GM12878 (cell line): ENCODE measurements around the gene SELENBP1. TPM values are rescaled to one million over a fixed set of nuclear protein-coding genes. Genes with fewer than 3 reads are reported as not detected.

ENCODE experiments used
- ATAC-seq: fragments of 200-7000 bp; cut with Tn5 transposase; 3 replicates; pipeline ENCODE4 v1.9.1; 2020; ENCODE audit warnings: mild to moderate bottlenecking, moderate library complexity
- BruUV-seq: library from RNA; stranded (reverse); fragments of 400-500 nt; replicated peaks from 2 replicates; lab custom pipeline; 2021; lab: Mats Ljungman, UMichigan
- CTCF ChIA-PET: fragments of 300-600 bp; sonication (Branson Sonifier 250); formaldehyde crosslinking; extraction: SDS; loops from one replicate; lab custom pipeline; 2021; ENCODE audit warnings: inconsistent platforms; lab: Yijun Ruan, JAX
- POLR2A ChIA-PET: fragments of 350-600 bp; formaldehyde crosslinking; extraction: SDS; loops from one replicate; lab custom pipeline; 2021; ENCODE audit warnings: inconsistent platforms; lab: Charles Lee
- RAD21 ChIA-PET: fragments of 300-600 bp; sonication (Branson Sonifier 250); formaldehyde crosslinking; loops from one replicate; lab custom pipeline; 2023; ENCODE audit warnings: antibody characterized with exemption; ENCODE audit not compliant: unreplicated experiment; lab: Charles Lee
- SMC1A ChIA-PET: fragments of 300-600 bp; sonication (Branson Sonifier 250); formaldehyde crosslinking; loops from one replicate; lab custom pipeline; 2023; ENCODE audit not compliant: unreplicated experiment, uncharacterized antibody; lab: Charles Lee
- DNase-seq: peaks from one replicate; pipeline ENCODE4 v3.0.0-alpha.2; 2011; ENCODE audit warnings: low read depth, low spot score
- FAIRE-seq: peaks from 3 replicates; lab custom pipeline; 2011; peaks lifted over from hg19 to GRCh38; lab: Jason Lieb, UNC
- H2AFZ ChIP-seq: 2 replicates; pipeline ENCODE4 v1.6.0; 2011; ENCODE audit warnings: low read depth, low read length, control low read depth; ENCODE audit not compliant: control insufficient read depth
- H3K27ac ChIP-seq: 2 replicates; pipeline ENCODE4 v1.5.1; 2011; ENCODE audit warnings: control low read depth; ENCODE audit not compliant: control insufficient read depth, insufficient read depth
- H3K27me3 ChIP-seq, 2 experiments: replicated peaks in 1 of 2; 2 replicates each; pipeline versions ENCODE4 v1.6.0 to v1.6.1; 2011; ENCODE audit warnings: low read length in 1 of 2; ENCODE audit not compliant: control insufficient read depth in 2 of 2, insufficient read depth in 2 of 2
- H3K36me3 ChIP-seq, 2 experiments: 2 replicates each; pipeline ENCODE4 v1.5.1; 2011; ENCODE audit warnings: low read length in 1 of 2; ENCODE audit not compliant: control insufficient read depth in 2 of 2, insufficient read depth in 2 of 2
- H3K4me1 ChIP-seq: 2 replicates; pipeline ENCODE4 v1.6.1; 2011; ENCODE audit warnings: mild to moderate bottlenecking, low read length, moderate library complexity, mixed read lengths; ENCODE audit not compliant: control insufficient read depth, insufficient read depth
- H3K4me2 ChIP-seq: 2 replicates; pipeline ENCODE4 v1.6.0; 2011; ENCODE audit warnings: control low read depth; ENCODE audit not compliant: control insufficient read depth, insufficient read depth
- H3K4me3 ChIP-seq: fragments of 200-600 bp; sonication (generic); 2 replicates; pipeline ENCODE4 v1.5.1; 2016
- H3K79me2 ChIP-seq: 2 replicates; pipeline ENCODE4 v1.6.0; 2011; ENCODE audit warnings: low read length; ENCODE audit not compliant: control insufficient read depth, insufficient read depth
- H3K9ac ChIP-seq: 2 replicates; pipeline ENCODE4 v1.8.0; 2011; ENCODE audit warnings: low read length, control low read depth, mixed read lengths; ENCODE audit not compliant: control insufficient read depth, insufficient read depth
- H3K9me3 ChIP-seq: replicated peaks from 3 replicates; pipeline ENCODE4 v1.5.1; 2011; ENCODE audit warnings: mild to moderate bottlenecking, low read length; ENCODE audit not compliant: control insufficient read depth, insufficient read depth
- H4K20me1 ChIP-seq: 2 replicates; pipeline ENCODE4 v1.6.0; 2011; ENCODE audit not compliant: control insufficient read depth, insufficient read depth
- ASH2L ChIP-seq: fragments of 300-600, 200-600 bp; sonication (generic); IDR thresholded peaks from 2 replicates; pipeline ENCODE4 v1.6.1; 2017; ENCODE audit warnings: low read depth, mild to moderate bottlenecking, borderline replicate concordance
- BACH1 ChIP-seq: fragments of 450-650 bp; IDR thresholded peaks from 2 replicates; pipeline ENCODE4 v1.6.1; 2017; ENCODE audit warnings: mild to moderate bottlenecking, borderline replicate concordance
- CBX5 ChIP-seq: sonication (generic); IDR thresholded peaks from 2 replicates; pipeline ENCODE4 v1.6.1; 2016; ENCODE audit warnings: low read depth, moderate library complexity, mild to moderate bottlenecking, inconsistent platforms
- CEBPB ChIP-seq, 2 experiments: fragments of 150-350 bp in 1 of 2; IDR thresholded peaks; 2 replicates each; pipeline ENCODE4 v1.6.1; 2012 to 2014; ENCODE audit warnings: low read depth in 2 of 2, low read length in 2 of 2, borderline replicate concordance in 1 of 2, inconsistent platforms in 1 of 2
- GABPA ChIP-seq: IDR thresholded peaks from 2 replicates; pipeline ENCODE4 v1.6.1; 2014; ENCODE audit warnings: antibody characterized with exemption, low read depth, mild to moderate bottlenecking, inconsistent platforms
- JUNB ChIP-seq: IDR thresholded peaks from 2 replicates; pipeline ENCODE4 v1.6.1; 2016; ENCODE audit warnings: antibody characterized with exemption, mild to moderate bottlenecking
- MYB ChIP-seq: fragments of 150-350 bp; IDR thresholded peaks from 2 replicates; pipeline ENCODE4 v1.6.1; 2014; ENCODE audit warnings: mild to moderate bottlenecking, low read depth, low read length, borderline replicate concordance
- POLR2A ChIP-seq: IDR thresholded peaks from 2 replicates; pipeline ENCODE4 v1.6.1; 2011; ENCODE audit warnings: low read depth, mild to moderate bottlenecking, low read length
- SMAD1 ChIP-seq: fragments of 450-650 bp; IDR thresholded peaks from 2 replicates; pipeline ENCODE4 v1.6.1; 2018; ENCODE audit warnings: mild to moderate bottlenecking, low read depth; ENCODE audit not compliant: partially characterized antibody
- SMC3 ChIP-seq: IDR thresholded peaks from 2 replicates; pipeline ENCODE4 v1.6.1; 2011; ENCODE audit warnings: low read length, improper control_type of control experiment, borderline replicate concordance
- SREBF2 ChIP-seq: IDR thresholded peaks from 2 replicates; pipeline ENCODE4 v1.6.1; 2012; ENCODE audit warnings: mild to moderate bottlenecking, low read length
- WRNIP1 ChIP-seq: IDR thresholded peaks from 2 replicates; pipeline ENCODE4 v1.6.1; 2011; ENCODE audit warnings: low read depth, low read length, improper control_type of control experiment, borderline replicate concordance
- WGBS: methylation state at CpG from one replicate; pipeline ENCODE4 v1.1.6; 2016; ENCODE audit warnings: low lambda C conversion rate; ENCODE audit not compliant: insufficient replicate concordance, insufficient coverage; ENCODE audit errors: missing lambda C conversion rate; 5-methylcytosine and 5-hydroxymethylcytosine counted together
- in situ Hi-C: fragments of 300-500 bp; cut with MboI; formaldehyde crosslinking; loops from 9 replicates; pipeline ENCODE4 v1.14.3; 2018; ENCODE audit warnings: mixed read lengths
- intact Hi-C: fragments of 100-400 bp; cut with micrococcal nuclease; formaldehyde crosslinking; loops from one replicate; pipeline ENCODE4 v1.14.2; 2022; ENCODE audit not compliant: unreplicated experiment
- polyA plus RNA-seq, 11 experiments: library from polyadenylated mRNA; depleted of rRNA in 4 of 11; unstranded in 6 of 11; stranded (reverse) in 5 of 11; fragments of >200 nt; fragmentation: Nextera tagmentation in 4 of 11; fragmentation: Illumina TruSeq in 1 of 11; extraction: Ambion mirVana in 4 of 11; extraction: Trizol in 1 of 11; gene quantifications; 1 replicate in 1 of 11; 2 replicates in 10 of 11; pipeline versions ENCODE4 v1.2.1 to v1.2.3, GENCODE V29; 2011 to 2016; ENCODE audit warnings: inconsistent platforms in 2 of 11, missing spikeins in 2 of 11, low read depth in 1 of 11
- total RNA-seq, 4 experiments: library from RNA; depleted of rRNA in 3 of 4; stranded (reverse); fragments of >200 nt in 3 of 4; fragmentation: Illumina TruSeq in 1 of 4; extraction: Trizol in 1 of 4; gene quantifications; 2 replicates each; pipeline versions ENCODE4 v1.2.1 to v1.2.3, GENCODE V29; 2013 to 2021
- TF ChIP-seq, protein P1 (sequence below): IDR thresholded peaks from 2 replicates; pipeline ENCODE4 v1.6.1; 2012; ENCODE audit warnings: low read depth, low read length, improper control_type of control experiment
- TF ChIP-seq, protein P2 (sequence below): fragments of 450-650 bp; IDR thresholded peaks from 2 replicates; pipeline ENCODE4 v1.6.1; 2017; ENCODE audit warnings: antibody characterized with exemption, mild to moderate bottlenecking, moderate library complexity
- TF ChIP-seq, protein P3 (sequence below): IDR thresholded peaks from 2 replicates; pipeline ENCODE4 v1.6.1; 2011; ENCODE audit warnings: mild to moderate bottlenecking, low read depth, low read length, moderate library complexity; ENCODE audit not compliant: insufficient replicate concordance
- TF ChIP-seq, protein P4 (sequence below): fragments of 150-350 bp; IDR thresholded peaks from 2 replicates; pipeline ENCODE4 v1.6.1; 2014; ENCODE audit warnings: mild to moderate bottlenecking, low read depth, low read length

The SELENBP1 gene
- total and polyA plus RNA-seq, 10 of the 15 experiments (the other 5 are each of a cell fraction or from before 2014, with no cell fraction given), result 0.41 TPM; not detected in 9

DNA sequence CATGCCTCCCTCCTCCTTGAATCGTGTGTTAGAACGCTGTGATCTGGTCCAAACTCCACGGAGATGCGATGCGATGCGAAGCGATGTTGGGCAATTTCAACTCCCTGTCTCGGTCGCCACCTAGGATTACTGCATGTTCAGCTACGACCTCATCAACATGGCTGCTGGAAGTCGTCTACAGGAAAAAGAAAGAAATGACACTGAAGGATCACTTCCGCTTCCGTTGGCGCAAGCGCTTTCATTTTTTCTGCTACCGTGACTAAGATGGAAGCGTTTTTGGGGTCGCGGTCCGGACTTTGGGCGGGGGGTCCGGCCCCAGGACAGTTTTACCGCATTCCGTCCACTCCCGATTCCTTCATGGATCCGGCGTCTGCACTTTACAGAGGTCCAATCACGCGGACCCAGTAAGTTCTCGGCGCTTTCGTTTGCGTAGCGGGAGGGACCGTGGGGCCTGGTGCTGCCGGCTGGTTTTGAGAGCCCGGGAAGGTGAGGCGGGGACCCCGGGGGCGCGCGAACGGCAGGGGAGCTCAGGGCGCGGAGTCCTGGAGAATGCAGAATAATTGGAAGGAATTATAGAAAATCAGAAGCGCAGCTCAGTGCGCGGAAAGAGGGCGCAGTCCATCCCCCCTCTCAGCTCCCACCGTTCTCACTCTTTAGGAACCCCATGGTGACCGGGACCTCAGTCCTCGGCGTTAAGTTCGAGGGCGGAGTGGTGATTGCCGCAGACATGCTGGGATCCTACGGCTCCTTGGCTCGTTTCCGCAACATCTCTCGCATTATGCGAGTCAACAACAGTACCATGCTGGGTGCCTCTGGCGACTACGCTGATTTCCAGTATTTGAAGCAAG lies 27.0 kb upstream of the SELENBP1 start, which contains the start of gene PSMB4:
TSS of gene PSMB4 (plus strand) at position 250 of the 848 bp plus-strand sequence. CDS start at position 265, 15 bp downstream.
- POLR2A ChIA-PET, result interaction anchor here (0.6 to 2.3 kb wide), 14 partner anchors 18 to 210 kb away, joined by 3 to 12 read pairs (median 4); partner anchors contain the start of genes PI4KB, PSMD4, RFX5 and VPS72
- H3K4me1 ChIP-seq, result peaks cover 9% of the 10 kb centered on the region
- CTCF ChIA-PET, result interaction anchor here (0.7 to 2.8 kb wide), 19 partner anchors 18 to 300 kb away, joined by 3 to 16 read pairs (median 3); partner anchors contain the start of genes RFX5 and TNFAIP8L2
- FAIRE-seq (peak; percentile 95), ATAC-seq (peak; percentile 94), DNase-seq (peak; percentile 84)
- peak within 1 kb of the TSS; percentile 99 for H3K9ac ChIP-seq
- H3K36me3 ChIP-seq, result peaks cover 2 to 27% of the 10 kb centered on the region in 2 experiments; a peak in 2 of 4 replicates
- peak within 1 kb of the TSS; percentile 88 for H3K4me3 ChIP-seq
- WGBS, result under 1% methylated on average over 63 of the region's 63 CpGs
- no peaks in the 10 kb centered on the region for H3K27me3 ChIP-seq
- SMC1A ChIA-PET, result interaction anchor here (0.7 to 3.4 kb wide), 14 partner anchors 13 to 102 kb away, joined by 3 to 18 read pairs (median 4); partner anchors contain the start of genes PI4KB and RFX5
- intact Hi-C loops (loop anchor here (1.0 to 2.0 kb wide), 4 partner anchors 53 to 203 kb away; partner anchors contain the start of gene RFX5), in situ Hi-C loops (no loop called here)
- peaks cover 5% of the 10 kb centered on the region; the same call in 1 of the 2 replicates for H4K20me1 ChIP-seq
- H3K9me3 ChIP-seq, result no peaks in the 10 kb centered on the region
- H3K79me2 ChIP-seq, result peaks cover 22% of the 10 kb centered on the region
- H2AFZ ChIP-seq, result peak within 1 kb of the TSS; percentile 89
- RAD21 ChIA-PET, result interaction anchor here (0.9 to 2.7 kb wide), 10 partner anchors 10 to 300 kb away, joined by 3 to 22 read pairs (median 4); partner anchors contain the start of genes PI4KB, VPS72 and ZNF687
- peak within 1 kb of the TSS; percentile 83 for H3K27ac ChIP-seq
- H3K4me2 ChIP-seq, result peak within 1 kb of the TSS; percentile 89
- no TSS peak for BruUV-seq
- TF ChIP-seq, protein P1, sequence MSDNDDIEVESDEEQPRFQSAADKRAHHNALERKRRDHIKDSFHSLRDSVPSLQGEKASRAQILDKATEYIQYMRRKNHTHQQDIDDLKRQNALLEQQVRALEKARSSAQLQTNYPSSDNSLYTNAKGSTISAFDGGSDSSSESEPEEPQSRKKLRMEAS, result peak; percentile 61
- TF ChIP-seq, protein P2, sequence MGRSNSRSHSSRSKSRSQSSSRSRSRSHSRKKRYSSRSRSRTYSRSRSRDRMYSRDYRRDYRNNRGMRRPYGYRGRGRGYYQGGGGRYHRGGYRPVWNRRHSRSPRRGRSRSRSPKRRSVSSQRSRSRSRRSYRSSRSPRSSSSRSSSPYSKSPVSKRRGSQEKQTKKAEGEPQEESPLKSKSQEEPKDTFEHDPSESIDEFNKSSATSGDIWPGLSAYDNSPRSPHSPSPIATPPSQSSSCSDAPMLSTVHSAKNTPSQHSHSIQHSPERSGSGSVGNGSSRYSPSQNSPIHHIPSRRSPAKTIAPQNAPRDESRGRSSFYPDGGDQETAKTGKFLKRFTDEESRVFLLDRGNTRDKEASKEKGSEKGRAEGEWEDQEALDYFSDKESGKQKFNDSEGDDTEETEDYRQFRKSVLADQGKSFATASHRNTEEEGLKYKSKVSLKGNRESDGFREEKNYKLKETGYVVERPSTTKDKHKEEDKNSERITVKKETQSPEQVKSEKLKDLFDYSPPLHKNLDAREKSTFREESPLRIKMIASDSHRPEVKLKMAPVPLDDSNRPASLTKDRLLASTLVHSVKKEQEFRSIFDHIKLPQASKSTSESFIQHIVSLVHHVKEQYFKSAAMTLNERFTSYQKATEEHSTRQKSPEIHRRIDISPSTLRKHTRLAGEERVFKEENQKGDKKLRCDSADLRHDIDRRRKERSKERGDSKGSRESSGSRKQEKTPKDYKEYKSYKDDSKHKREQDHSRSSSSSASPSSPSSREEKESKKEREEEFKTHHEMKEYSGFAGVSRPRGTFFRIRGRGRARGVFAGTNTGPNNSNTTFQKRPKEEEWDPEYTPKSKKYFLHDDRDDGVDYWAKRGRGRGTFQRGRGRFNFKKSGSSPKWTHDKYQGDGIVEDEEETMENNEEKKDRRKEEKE, result no peak
- TF ChIP-seq ASH2L, result no peak
- peak; percentile 32; the same call in 1 of the 2 replicates for TF ChIP-seq SMC3
- TF ChIP-seq POLR2A, result peak; percentile 88
- peak; percentile 99 for TF ChIP-seq GABPA
- TF ChIP-seq, protein P3, sequence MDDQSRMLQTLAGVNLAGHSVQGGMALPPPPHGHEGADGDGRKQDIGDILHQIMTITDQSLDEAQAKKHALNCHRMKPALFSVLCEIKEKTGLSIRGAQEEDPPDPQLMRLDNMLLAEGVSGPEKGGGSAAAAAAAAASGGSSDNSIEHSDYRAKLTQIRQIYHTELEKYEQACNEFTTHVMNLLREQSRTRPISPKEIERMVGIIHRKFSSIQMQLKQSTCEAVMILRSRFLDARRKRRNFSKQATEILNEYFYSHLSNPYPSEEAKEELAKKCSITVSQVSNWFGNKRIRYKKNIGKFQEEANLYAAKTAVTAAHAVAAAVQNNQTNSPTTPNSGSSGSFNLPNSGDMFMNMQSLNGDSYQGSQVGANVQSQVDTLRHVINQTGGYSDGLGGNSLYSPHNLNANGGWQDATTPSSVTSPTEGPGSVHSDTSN, result peak; percentile 24
- no peak for TF ChIP-seq SMAD1
- TF ChIP-seq CEBPB (IDR thresholded peaks at IDR 0.05; ENCODE audit: borderline replicate concordance in 1 of 2, low read depth in 2 of 2, low read length in 2 of 2), result peak in 1 of 2 experiments; percentile 85; a peak in 1 of 4 replicates
- no peak for TF ChIP-seq CBX5
- 0 out of 2 replicates have a peak, but pooled peaks have one; percentile 53 for TF ChIP-seq WRNIP1
- 0 out of 2 replicates have a peak, but pooled peaks have one; percentile 30 for TF ChIP-seq SREBF2
- 0 out of 2 replicates have a peak, but pooled peaks have one; percentile 27 for TF ChIP-seq BACH1
- no peak for TF ChIP-seq JUNB
- no peak for TF ChIP-seq MYB
- TF ChIP-seq, protein P4, sequence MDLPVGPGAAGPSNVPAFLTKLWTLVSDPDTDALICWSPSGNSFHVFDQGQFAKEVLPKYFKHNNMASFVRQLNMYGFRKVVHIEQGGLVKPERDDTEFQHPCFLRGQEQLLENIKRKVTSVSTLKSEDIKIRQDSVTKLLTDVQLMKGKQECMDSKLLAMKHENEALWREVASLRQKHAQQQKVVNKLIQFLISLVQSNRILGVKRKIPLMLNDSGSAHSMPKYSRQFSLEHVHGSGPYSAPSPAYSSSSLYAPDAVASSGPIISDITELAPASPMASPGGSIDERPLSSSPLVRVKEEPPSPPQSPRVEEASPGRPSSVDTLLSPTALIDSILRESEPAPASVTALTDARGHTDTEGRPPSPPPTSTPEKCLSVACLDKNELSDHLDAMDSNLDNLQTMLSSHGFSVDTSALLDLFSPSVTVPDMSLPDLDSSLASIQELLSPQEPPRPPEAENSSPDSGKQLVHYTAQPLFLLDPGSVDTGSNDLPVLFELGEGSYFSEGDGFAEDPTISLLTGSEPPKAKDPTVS, result no peak
